ENCODE measurements around the gene SGF29. TPM values are rescaled to one million over a fixed set of nuclear protein-coding genes. Genes with fewer than 3 reads are reported as not detected.
"Not testable (repeated sequence)": the region's sequence is repeated elsewhere in the genome, so short reads cannot be mapped to it uniquely, and the experiment has no call there.

SGF29 gene
- polyA plus RNA-seq, 3 donors: 14.0 to 24.3 (median 18.8) TPM

DNA sequence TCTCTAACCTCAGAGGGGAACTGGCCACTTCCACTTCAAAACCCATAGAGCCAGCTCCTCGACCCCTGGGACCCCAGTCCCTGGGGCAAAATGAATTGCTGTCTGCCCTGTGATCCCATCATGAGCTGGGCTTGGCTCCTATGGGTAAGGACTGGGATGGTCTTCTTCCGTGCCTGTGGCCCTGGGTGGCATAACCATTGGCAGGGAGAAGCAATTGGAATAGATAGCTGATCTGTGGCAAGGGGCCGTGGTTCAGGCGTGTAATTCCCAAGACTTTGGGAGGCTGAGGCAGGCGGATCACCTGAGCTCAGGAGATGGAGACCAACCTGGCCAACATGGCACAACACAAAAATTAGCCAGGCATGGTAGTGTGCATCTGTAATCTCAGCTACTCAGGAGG lies 38.8 kb downstream of the SGF29 start:
- no peak for DNase-seq
- Histone ChIP-seq H3K79me2 (ENCODE audit: insufficient read depth, low read length) (no peaks in the 10 kb centered on the region), H3K9ac (ENCODE audit: insufficient read depth, low read length, poor library complexity, severe bottlenecking) (no peak overlapping the region), H4K20me1 (ENCODE audit: insufficient read depth, low read length) (no peaks in the 10 kb centered on the region), H3K27ac (ENCODE audit: low read depth in 1 of 2, low read length in 2 of 2) (no peak overlapping the region), H3K27me3 (ENCODE audit: control insufficient read depth in 2 of 2, insufficient read depth in 2 of 2, low read length in 2 of 2) (no peaks in the 10 kb centered on the region), H3K9me3 (replicated peaks in 1 of 2; ENCODE audit: control insufficient read depth in 1 of 2, insufficient read depth in 1 of 2, low read length in 2 of 2) (no peaks in the 10 kb centered on the region), H3K36me3 (replicated peaks in 1 of 2; ENCODE audit: control insufficient read depth in 1 of 2, insufficient read depth in 2 of 2, low read length in 2 of 2) (peaks cover 36 to 51% of the 10 kb centered on the region in 2 donors), H3K4me3 (replicated peaks in 1 of 3; ENCODE audit: low read depth in 2 of 3, low read length in 3 of 3) (no peak overlapping the region), H3K4me1 (ENCODE audit: control insufficient read depth in 1 of 2, insufficient read depth in 2 of 2, low read length in 2 of 2) (peaks cover 12 to 15% of the 10 kb centered on the region in 2 donors), H3K4me2 (replicated peaks; ENCODE audit: extremely low read depth, low read length, poor library complexity, severe bottlenecking) (no peak overlapping the region), H2AFZ (ENCODE audit: insufficient read depth, low read depth, low read length, poor library complexity, severe bottlenecking) (no peak overlapping the region)
- Mint-ChIP-seq H3K36me3 (peaks cover 51 to 56% of the 10 kb centered on the region in 2 donors), H3K4me3 (no peak overlapping the region), H3K4me1 (peaks cover 14% of the 10 kb centered on the region), H3K27me3 (ENCODE audit: low read depth in 3 of 3) (peaks cover 0 to 4% (median 3%) of the 10 kb centered on the region in 3 donors), H3K9me3 (no peaks in the 10 kb centered on the region), H3K27ac (no peak overlapping the region)
- TF ChIP-seq, protein P1, sequence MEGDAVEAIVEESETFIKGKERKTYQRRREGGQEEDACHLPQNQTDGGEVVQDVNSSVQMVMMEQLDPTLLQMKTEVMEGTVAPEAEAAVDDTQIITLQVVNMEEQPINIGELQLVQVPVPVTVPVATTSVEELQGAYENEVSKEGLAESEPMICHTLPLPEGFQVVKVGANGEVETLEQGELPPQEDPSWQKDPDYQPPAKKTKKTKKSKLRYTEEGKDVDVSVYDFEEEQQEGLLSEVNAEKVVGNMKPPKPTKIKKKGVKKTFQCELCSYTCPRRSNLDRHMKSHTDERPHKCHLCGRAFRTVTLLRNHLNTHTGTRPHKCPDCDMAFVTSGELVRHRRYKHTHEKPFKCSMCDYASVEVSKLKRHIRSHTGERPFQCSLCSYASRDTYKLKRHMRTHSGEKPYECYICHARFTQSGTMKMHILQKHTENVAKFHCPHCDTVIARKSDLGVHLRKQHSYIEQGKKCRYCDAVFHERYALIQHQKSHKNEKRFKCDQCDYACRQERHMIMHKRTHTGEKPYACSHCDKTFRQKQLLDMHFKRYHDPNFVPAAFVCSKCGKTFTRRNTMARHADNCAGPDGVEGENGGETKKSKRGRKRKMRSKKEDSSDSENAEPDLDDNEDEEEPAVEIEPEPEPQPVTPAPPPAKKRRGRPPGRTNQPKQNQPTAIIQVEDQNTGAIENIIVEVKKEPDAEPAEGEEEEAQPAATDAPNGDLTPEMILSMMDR (IDR thresholded peaks at IDR 0.05): no peak
- intact Hi-C loops (cut with micrococcal nuclease): no loop called here
- WGBS (ENCODE audit: insufficient coverage): 90% methylated on average over 4 of the region's 5 CpGs

DNA sequence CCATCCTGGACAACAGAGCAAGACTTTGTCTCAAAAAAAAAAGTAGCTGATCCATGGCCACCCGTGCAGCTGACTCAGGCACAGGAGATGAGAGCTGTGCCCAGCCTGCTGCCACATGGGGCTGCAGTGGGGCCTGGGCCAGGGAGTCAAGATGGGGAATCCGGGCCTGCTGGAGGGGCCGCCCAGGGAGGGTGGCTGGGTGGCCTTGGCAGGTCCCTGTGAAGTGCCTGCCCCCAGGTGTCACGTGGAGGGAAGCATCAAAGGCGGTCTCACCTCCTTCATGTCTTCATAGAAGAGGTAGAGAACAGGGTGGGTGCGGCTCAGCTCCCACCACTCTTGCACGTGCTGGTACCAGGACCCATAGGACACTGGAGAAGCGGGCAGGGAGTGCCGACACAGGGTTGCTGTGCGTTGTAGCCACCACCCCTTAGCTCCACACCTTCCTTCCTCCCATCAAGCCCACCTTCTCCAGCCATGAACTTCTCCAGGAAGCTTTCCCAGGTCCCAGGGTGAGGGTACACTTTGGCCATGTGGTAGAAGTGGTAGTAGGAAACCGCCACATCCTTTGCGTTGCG lies 39.3 kb downstream of the SGF29 start:
- Histone ChIP-seq H3K4me3 (replicated peaks in 1 of 3; ENCODE audit: low read depth in 2 of 3, low read length in 3 of 3) (no peak overlapping the region), H3K9ac (ENCODE audit: insufficient read depth, low read length, poor library complexity, severe bottlenecking) (no peak overlapping the region), H3K4me1 (ENCODE audit: control insufficient read depth in 1 of 2, insufficient read depth in 2 of 2, low read length in 2 of 2) (peaks cover 18 to 20% of the 10 kb centered on the region in 2 donors), H2AFZ (ENCODE audit: insufficient read depth, low read depth, low read length, poor library complexity, severe bottlenecking) (no peak overlapping the region), H3K4me2 (replicated peaks; ENCODE audit: extremely low read depth, low read length, poor library complexity, severe bottlenecking) (no peak overlapping the region), H3K27ac (ENCODE audit: low read depth in 1 of 2, low read length in 2 of 2) (no peak overlapping the region), H3K9me3 (replicated peaks in 1 of 2; ENCODE audit: control insufficient read depth in 1 of 2, insufficient read depth in 1 of 2, low read length in 2 of 2) (no peaks in the 10 kb centered on the region), H4K20me1 (ENCODE audit: insufficient read depth, low read length) (no peaks in the 10 kb centered on the region), H3K79me2 (ENCODE audit: insufficient read depth, low read length) (no peaks in the 10 kb centered on the region), H3K27me3 (ENCODE audit: control insufficient read depth in 2 of 2, insufficient read depth in 2 of 2, low read length in 2 of 2) (no peaks in the 10 kb centered on the region), H3K36me3 (replicated peaks in 1 of 2; ENCODE audit: control insufficient read depth in 1 of 2, insufficient read depth in 2 of 2, low read length in 2 of 2) (peaks cover 35 to 45% of the 10 kb centered on the region in 2 donors)
- TF ChIP-seq, protein P1 (IDR thresholded peaks at IDR 0.05): no peak
- WGBS (ENCODE audit: insufficient coverage): 91% methylated on average over 11 of the region's 13 CpGs
- Mint-ChIP-seq H3K27me3 (ENCODE audit: low read depth in 3 of 3) (peaks cover 0 to 4% (median 3%) of the 10 kb centered on the region in 3 donors), H3K4me1 (peaks cover 19% of the 10 kb centered on the region), H3K9me3 (no peaks in the 10 kb centered on the region), H3K27ac (no peak overlapping the region), H3K36me3 (peaks cover 50 to 51% of the 10 kb centered on the region in 2 donors), H3K4me3 (no peak overlapping the region)
- no peak for DNase-seq
- intact Hi-C loops (cut with micrococcal nuclease): no loop called here

- H3K9me3 ChIP-seq (replicated peaks in 1 of 2; ENCODE audit: control insufficient read depth in 1 of 2, insufficient read depth in 1 of 2, low read length in 2 of 2); intact Hi-C loops (cut with micrococcal nuclease); H3K4me2 ChIP-seq (replicated peaks; ENCODE audit: extremely low read depth, low read length, poor library complexity, severe bottlenecking); H3K79me2 ChIP-seq (ENCODE audit: insufficient read depth, low read length); H3K4me3 Mint-ChIP-seq; H3K27ac ChIP-seq (ENCODE audit: low read depth in 1 of 2, low read length in 2 of 2); DNase-seq; H3K4me3 ChIP-seq (replicated peaks in 1 of 3; ENCODE audit: low read depth in 2 of 3, low read length in 3 of 3); H3K9me3 Mint-ChIP-seq; H2AFZ ChIP-seq (ENCODE audit: insufficient read depth, low read depth, low read length, poor library complexity, severe bottlenecking); H3K27me3 Mint-ChIP-seq (ENCODE audit: low read depth in 3 of 3); H3K27ac Mint-ChIP-seq; H3K27me3 ChIP-seq (ENCODE audit: control insufficient read depth in 2 of 2, insufficient read depth in 2 of 2, low read length in 2 of 2); H3K9ac ChIP-seq (ENCODE audit: insufficient read depth, low read length, poor library complexity, severe bottlenecking); H4K20me1 ChIP-seq (ENCODE audit: insufficient read depth, low read length): not testable (repeated sequence)
- H3K36me3 ChIP-seq (replicated peaks in 1 of 2; ENCODE audit: control insufficient read depth in 1 of 2, insufficient read depth in 2 of 2, low read length in 2 of 2): peaks cover 18 to 21% of the 10 kb centered on the region in 2 donors
- H3K4me1 ChIP-seq (ENCODE audit: control insufficient read depth in 1 of 2, insufficient read depth in 2 of 2, low read length in 2 of 2): peaks cover 21 to 22% of the 10 kb centered on the region in 2 donors
- WGBS (ENCODE audit: insufficient coverage): 100% methylated on average over 1 of the region's 6 CpGs
- H3K4me1 Mint-ChIP-seq: peaks cover 19% of the 10 kb centered on the region
- peaks cover 27 to 28% of the 10 kb centered on the region in 2 donors for H3K36me3 Mint-ChIP-seq
These were observed 41.7 kb downstream of the SGF29 start for GRCh38 chr16:28595451-28595850.

Data from CD14-positive monocyte (primary cell).